H1 (cell line): ENCODE results near the gene DAZAP1. TPM values are rescaled to one million over a fixed set of nuclear protein-coding genes. Genes with fewer than 3 reads are reported as not detected.

Source experiments
- CTCF ChIA-PET: fragments of 300-600 bp; sonication (Branson Sonifier 250); formaldehyde crosslinking; loops from one replicate; lab custom pipeline; 2021; ENCODE audit not compliant: partially characterized antibody; lab: Charles Lee
- POLR2A ChIA-PET: fragments of 300-600 bp; sonication (Branson Sonifier 250); formaldehyde crosslinking; loops from one replicate; lab custom pipeline; 2021; ENCODE audit warnings: inconsistent platforms; ENCODE audit not compliant: partially characterized antibody; lab: Charles Lee
- DNase-seq, 2 experiments: peaks; one replicate each; pipeline versions ENCODE4 v3.0.0 to v3.0.0-alpha.2; 2010 to 2022; ENCODE audit warnings: low spot score in 2 of 2, low read depth in 1 of 2, mixed read lengths in 1 of 2
- FAIRE-seq: peaks from 2 replicates; lab custom pipeline; 2011; peaks lifted over from hg19 to GRCh38; lab: Jason Lieb, UNC
- H2AFZ ChIP-seq: 2 replicates; pipeline ENCODE4 v1.8.1; 2012; ENCODE audit warnings: low read length, inconsistent platforms
- H2AK5ac ChIP-seq: 2 replicates; pipeline ENCODE4 v1.6.1; 2013; ENCODE audit warnings: low read depth, low read length
- H2BK120ac ChIP-seq: replicated peaks from 2 replicates; pipeline ENCODE3; 2013; ENCODE audit warnings: low read depth, low read length, inconsistent platforms
- H2BK12ac ChIP-seq: 2 replicates; pipeline ENCODE4 v1.6.1; 2013; ENCODE audit warnings: low read depth, low read length
- H2BK15ac ChIP-seq: 2 replicates; pipeline ENCODE4 v1.6.1; 2013; ENCODE audit warnings: low read length
- H2BK20ac ChIP-seq: 2 replicates; pipeline ENCODE4 v1.6.1; 2013; ENCODE audit warnings: low read length
- H2BK5ac ChIP-seq: 2 replicates; pipeline ENCODE4 v1.6.1; 2013; ENCODE audit warnings: low read depth, low read length
- H3K14ac ChIP-seq: 2 replicates; pipeline ENCODE4 v1.6.1; 2013; ENCODE audit warnings: inconsistent platforms; ENCODE audit not compliant: insufficient read length
- H3K18ac ChIP-seq: 2 replicates; pipeline ENCODE4 v1.6.1; 2013; ENCODE audit warnings: low read length; ENCODE audit errors: extremely low read depth
- H3K23ac ChIP-seq: 2 replicates; pipeline ENCODE4 v1.6.1; 2013; ENCODE audit warnings: inconsistent platforms; ENCODE audit not compliant: insufficient read length
- H3K23me2 ChIP-seq: 2 replicates; pipeline ENCODE4 v1.6.1; 2013; ENCODE audit warnings: low read depth, low read length
- H3K27ac ChIP-seq: 2 replicates; pipeline ENCODE4 v1.6.1; 2011; ENCODE audit warnings: low read depth, low read length, inconsistent platforms
- H3K27me3 ChIP-seq, 4 experiments: replicated peaks in 1 of 4; 1 replicate in 1 of 4; 2 replicates in 3 of 4; pipeline versions ENCODE4 v1.6.1 to v1.8.1; 2011 to 2013; ENCODE audit warnings: low read length in 3 of 4, mild to moderate bottlenecking in 3 of 4, inconsistent platforms in 2 of 4, mixed read lengths in 2 of 4, moderate library complexity in 1 of 4; ENCODE audit not compliant: control insufficient read depth in 3 of 4, insufficient read depth in 3 of 4; ENCODE audit errors: extremely low read depth in 1 of 4
- H3K36me3 ChIP-seq, 4 experiments: 2 replicates each; pipeline versions ENCODE4 v1.6.1 to v1.8.1; 2011 to 2013; ENCODE audit warnings: mild to moderate bottlenecking in 4 of 4, low read length in 3 of 4, moderate library complexity in 2 of 4, control low read depth in 1 of 4, inconsistent platforms in 1 of 4; ENCODE audit not compliant: insufficient read depth in 4 of 4, control insufficient read depth in 2 of 4
- H3K4ac ChIP-seq: replicated peaks from 2 replicates; pipeline ENCODE3; 2013; ENCODE audit warnings: low read length, low read depth, mixed read lengths, inconsistent platforms; ENCODE audit not compliant: insufficient read length
- H3K4me1 ChIP-seq, 4 experiments: replicated peaks in 1 of 4; 1 replicate in 1 of 4; 2 replicates in 3 of 4; pipeline versions ENCODE4 v1.6.1 to v1.8.1; 2011 to 2013; ENCODE audit warnings: low read length in 3 of 4, inconsistent platforms in 2 of 4, mixed read lengths in 1 of 4; ENCODE audit not compliant: insufficient read depth in 4 of 4, control insufficient read depth in 3 of 4
- H3K4me2 ChIP-seq, 2 experiments: 2 replicates each; pipeline versions ENCODE4 v1.6.1 to v1.8.1; 2011 to 2013; ENCODE audit warnings: low read depth in 2 of 2, low read length in 2 of 2, control low read depth in 1 of 2, inconsistent platforms in 1 of 2, mild to moderate bottlenecking in 1 of 2; ENCODE audit not compliant: insufficient read depth in 1 of 2
- H3K4me3 ChIP-seq, 4 experiments: fragments of 200-600, 300-600 bp in 1 of 4; sonication (generic), shearing (Covaris generic), sonication (Bioruptor Twin) in 1 of 4; 2 replicates each; pipeline versions ENCODE4 v1.5.1 to v1.8.1; 2011 to 2016; ENCODE audit warnings: low read length in 4 of 4, low read depth in 3 of 4, control low read depth in 2 of 4, inconsistent platforms in 2 of 4, mild to moderate bottlenecking in 2 of 4, mixed read lengths in 1 of 4, moderate library complexity in 1 of 4; ENCODE audit not compliant: insufficient read depth in 2 of 4; ENCODE audit errors: extremely low read depth in 1 of 4
- H3K56ac ChIP-seq: replicated peaks from 2 replicates; pipeline ENCODE3; 2013; ENCODE audit warnings: low read depth, mild to moderate bottlenecking, mixed read lengths, low read length, inconsistent platforms; ENCODE audit not compliant: insufficient read length
- H3K79me1 ChIP-seq: 2 replicates; pipeline ENCODE4 v1.6.1; 2013; ENCODE audit warnings: low read depth, low read length, control low read depth
- H3K79me2 ChIP-seq, 2 experiments: 2 replicates each; pipeline versions ENCODE4 v1.6.1 to v1.8.1; 2012 to 2013; ENCODE audit warnings: low read length in 2 of 2, mild to moderate bottlenecking in 2 of 2, inconsistent platforms in 1 of 2; ENCODE audit not compliant: insufficient read depth in 2 of 2, control insufficient read depth in 1 of 2
- H3K9ac ChIP-seq, 4 experiments: replicated peaks in 1 of 4; 1 replicate in 1 of 4; 2 replicates in 3 of 4; pipeline versions ENCODE4 v1.6.1 to v1.8.1; 2011 to 2013; ENCODE audit warnings: low read depth in 3 of 4, low read length in 3 of 4, control low read depth in 2 of 4, mild to moderate bottlenecking in 2 of 4, moderate library complexity in 2 of 4, inconsistent platforms in 1 of 4; ENCODE audit errors: extremely low read depth in 1 of 4
- H3K9me3 ChIP-seq, 2 experiments: 2 replicates each; pipeline versions ENCODE4 v1.6.1 to v1.8.1; 2012 to 2013; ENCODE audit warnings: mild to moderate bottlenecking in 2 of 2, moderate library complexity in 2 of 2, control low read depth in 1 of 2, inconsistent platforms in 1 of 2, low read depth in 1 of 2, low read length in 1 of 2, mixed read lengths in 1 of 2; ENCODE audit not compliant: insufficient read depth in 2 of 2
- H4K20me1 ChIP-seq, 2 experiments: replicated peaks in 1 of 2; 2 replicates each; pipeline versions ENCODE3 to v1.8.1; 2011 to 2013; ENCODE audit warnings: inconsistent platforms in 2 of 2, low read length in 2 of 2, mild to moderate bottlenecking in 1 of 2; ENCODE audit not compliant: insufficient read depth in 2 of 2, control insufficient read depth in 1 of 2
- H4K5ac ChIP-seq: 2 replicates; pipeline ENCODE4 v1.6.1; 2013; ENCODE audit warnings: low read length, low read depth, mixed read lengths, inconsistent platforms; ENCODE audit not compliant: insufficient read length
- H4K8ac ChIP-seq: 2 replicates; pipeline ENCODE4 v1.8.0; 2013; ENCODE audit warnings: mild to moderate bottlenecking, moderate library complexity, low read length, inconsistent platforms; ENCODE audit not compliant: insufficient read depth; ENCODE audit errors: extremely low read depth
- H4K91ac ChIP-seq: replicated peaks from 2 replicates; pipeline ENCODE3; 2013; ENCODE audit warnings: low read length, mixed read lengths, inconsistent platforms; ENCODE audit not compliant: insufficient read length
- CREB1 ChIP-seq: IDR thresholded peaks from 2 replicates; pipeline ENCODE4 v1.6.1; 2012; ENCODE audit warnings: inconsistent platforms
- EP300 ChIP-seq, 2 experiments: IDR thresholded peaks; 1 replicate in 1 of 2; 2 replicates in 1 of 2; pipeline ENCODE4 v1.6.1; 2011 to 2012; ENCODE audit warnings: low read depth in 2 of 2, low read length in 2 of 2, mild to moderate bottlenecking in 2 of 2, borderline replicate concordance in 1 of 2, inconsistent platforms in 1 of 2, moderate library complexity in 1 of 2
- NRF1 ChIP-seq: IDR thresholded peaks from 2 replicates; pipeline ENCODE4 v1.6.1; 2011; ENCODE audit warnings: mild to moderate bottlenecking, low read depth, low read length, improper control_type of control experiment
- RXRA ChIP-seq: IDR thresholded peaks from 2 replicates; pipeline ENCODE4 v1.6.1; 2011; ENCODE audit warnings: low read depth, mild to moderate bottlenecking, low read length, moderate library complexity; ENCODE audit not compliant: insufficient read depth
- SP4 ChIP-seq: IDR thresholded peaks from 2 replicates; pipeline ENCODE4 v1.6.1; 2012; ENCODE audit warnings: low read length, inconsistent platforms
- WGBS, 2 experiments: shearing (Covaris generic) in 1 of 2; methylation state at CpG; one replicate each; pipeline versions ENCODE4 v1.1.6 to v1.1.7; 2013 to 2015; ENCODE audit warnings: low lambda C conversion rate in 2 of 2, mixed read lengths in 2 of 2, inconsistent platforms in 1 of 2, low coverage in 1 of 2, missing lambda C conversion rate in 1 of 2; ENCODE audit not compliant: insufficient replicate concordance in 2 of 2, insufficient coverage in 1 of 2, insufficient read length in 1 of 2; ENCODE audit errors: extremely low coverage in 1 of 2, missing lambda C conversion rate in 1 of 2; 5-methylcytosine and 5-hydroxymethylcytosine counted together
- polyA plus RNA-seq, 7 experiments: library from polyadenylated mRNA; depleted of rRNA in 3 of 7; stranded (reverse) in 5 of 7; unstranded in 2 of 7; fragments of >200 nt in 5 of 7; fragments of 200-250 nt in 2 of 7; gene quantifications; 1 replicate in 5 of 7; 2 replicates in 1 of 7; 4 replicates in 1 of 7; pipeline versions ENCODE4 v1.2.1 to v1.2.3, GENCODE V29; 2011 to 2013; ENCODE audit warnings: missing spikeins in 2 of 7, mixed read lengths in 2 of 7
- total RNA-seq: library from RNA; stranded (reverse); fragmentation: NEBNext Ultra II Directional; extraction: Animal tissue kit (Norgen Biotek cat#: 25700); gene quantifications from 2 replicates; pipeline ENCODE4 v1.2.1, GENCODE V29; 2021

DAZAP1 gene
- total and polyA plus RNA-seq, 2 of the 8 experiments (the other 6 are each of a cell fraction or from before 2014, with no cell fraction given) = 79.6 to 341 TPM

DNA sequence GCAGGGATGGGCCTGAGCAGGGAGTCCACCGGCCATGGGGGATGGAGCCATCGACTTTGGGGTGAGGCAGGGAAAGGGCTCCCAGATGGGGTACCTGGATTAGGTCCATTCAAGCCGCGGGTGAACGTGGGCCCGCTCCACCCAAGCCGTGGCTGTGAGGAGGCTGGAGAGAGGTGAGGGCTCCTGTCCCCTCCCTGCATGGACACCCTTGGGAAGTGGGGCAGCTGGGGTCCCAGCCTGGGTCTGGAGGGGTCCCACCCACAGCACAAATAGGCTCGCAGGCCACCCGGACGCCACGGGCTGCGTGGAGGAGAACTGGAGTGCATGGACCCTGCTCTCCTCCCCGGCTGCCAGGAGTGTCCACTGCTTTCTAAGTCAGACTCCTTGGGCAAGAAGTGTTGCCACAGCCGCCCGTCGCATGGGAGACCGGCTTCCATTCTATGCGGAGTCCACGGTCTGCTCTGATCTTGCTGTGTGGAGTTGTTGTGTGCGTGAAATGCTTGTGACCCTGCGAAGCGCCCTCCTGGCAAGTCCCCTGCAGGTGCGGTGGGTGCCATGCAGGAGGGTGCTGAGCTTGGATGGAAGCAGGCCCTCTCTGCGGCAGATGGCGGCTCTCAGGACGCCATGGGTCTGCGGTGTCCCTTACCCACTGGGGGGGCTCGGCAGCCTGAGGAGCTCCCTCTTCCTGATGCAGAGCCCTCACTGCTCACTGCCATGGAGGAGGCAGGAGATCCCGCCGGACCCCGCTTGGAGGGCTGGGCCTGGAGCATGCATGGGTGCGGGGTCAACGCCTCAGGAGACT, 2.0 kb downstream of the DAZAP1 start:
- Histone ChIP-seq H3K79me1 (peaks cover 11% of the 10 kb centered on the region), H3K9ac (peak overlapping the region in 3 of 4 experiments; percentile 53 to 76 (median 72); a peak in 6 of 7 replicates), H3K4me3 (peak overlapping the region; percentile 69 to 85 (median 84); a peak in 7 of 8 replicates), H2BK12ac (no peak overlapping the region), H3K18ac (peak overlapping the region; percentile 60; the same call in 1 of the 2 replicates), H4K20me1 (peaks cover 49 to 53% of the 10 kb centered on the region in 2 experiments), H3K4me2 (peak overlapping the region; percentile 85 to 87), H2AFZ (no peak overlapping the region), H2BK120ac (no peak overlapping the region), H3K79me2 (peaks cover 53 to 66% of the 10 kb centered on the region in 2 experiments), H3K9me3 (no peaks in the 10 kb centered on the region), H3K23me2 (peaks cover 10% of the 10 kb centered on the region; the same call in 1 of the 2 replicates), H2BK20ac (no peak overlapping the region), H3K56ac (peak overlapping the region; percentile 9), H2BK15ac (no peak overlapping the region), H3K23ac (no peak overlapping the region), H4K5ac (no peak overlapping the region), H3K36me3 (peaks cover 0 to 4% (median 1%) of the 10 kb centered on the region in 4 experiments; a peak in 5 of 8 replicates), H3K4ac (peak overlapping the region; percentile 6), H3K27ac (peak overlapping the region; percentile 66), H4K91ac (peak overlapping the region; percentile 61), H3K4me1 (peaks cover 2 to 20% (median 18%) of the 10 kb centered on the region in 4 experiments; a peak in 6 of 7 replicates), H3K27me3 (no peaks in the 10 kb centered on the region), H2AK5ac (no peak overlapping the region), H4K8ac (peak overlapping the region; percentile 28), H3K14ac (no peak overlapping the region), H2BK5ac (peak overlapping the region; percentile 48)
- POLR2A ChIA-PET = interaction anchor here (0.8 to 2.6 kb wide), 13 partner anchors 8 to 141 kb away, joined by 3 to 7 read pairs (median 4); partner anchors contain the start of gene CIRBP
- 88% methylated on average over 33 of the region's 33 CpGs; no CpG with 5 or more reads in 1 of the 2 experiments for WGBS, 2 experiments
- FAIRE-seq (no peak), DNase-seq (no peak)
- TF ChIP-seq RXRA = no peak
- no peak for TF ChIP-seq EP300 (IDR thresholded peaks at IDR 0.05; ENCODE audit: borderline replicate concordance in 1 of 2, low read depth in 2 of 2, low read length in 2 of 2)
- TF ChIP-seq SP4 = no peak
- no peak for TF ChIP-seq NRF1
- no peak for TF ChIP-seq CREB1
- CTCF ChIA-PET = interaction anchor here (1.2 to 1.9 kb wide), 2 partner anchors 28 to 36 kb away, joined by 4 read pairs; no protein-coding TSS in a partner anchor
